ENCODE measurements around the gene MAST1. TPM values are rescaled to one million over a fixed set of nuclear protein-coding genes. Genes with fewer than 3 reads are reported as not detected.

MAST1 gene
- total RNA-seq, 1 donor from 2014 or later: 5.3 TPM

- DNase-seq (ENCODE audit: low spot score, unreplicated experiment): no peak
- Mint-ChIP-seq H3K27me3 (peaks cover 85% of the 10 kb centered on the region), H3K4me1 (ENCODE audit: low read depth) (peaks cover 1% of the 10 kb centered on the region), H3K9me3 (ENCODE audit: low read depth) (no peaks in the 10 kb centered on the region), H3K36me3 (ENCODE audit: insufficient read depth) (no peaks in the 10 kb centered on the region), H3K4me3 (ENCODE audit: low read depth) (peak overlapping the region; percentile 55), H3K27ac (no peak overlapping the region)
- no peak for TF ChIP-seq CTCF (IDR thresholded peaks at IDR 0.05; ENCODE audit: unreplicated experiment)
Measured at GRCh38 chr19:12833418-12833737, 4.9 kb upstream of the MAST1 start.

- Mint-ChIP-seq H3K9me3 (ENCODE audit: low read depth) (no peaks in the 10 kb centered on the region), H3K4me1 (ENCODE audit: low read depth) (peaks cover 1% of the 10 kb centered on the region), H3K4me3 (ENCODE audit: low read depth) (peak overlapping the region; percentile 20), H3K36me3 (ENCODE audit: insufficient read depth) (no peaks in the 10 kb centered on the region), H3K27me3 (peaks cover 82% of the 10 kb centered on the region), H3K27ac (no peak overlapping the region)
- TF ChIP-seq CTCF (IDR thresholded peaks at IDR 0.05; ENCODE audit: unreplicated experiment): no peak
- peak; percentile 23 for DNase-seq (ENCODE audit: low spot score, unreplicated experiment)
Measured at GRCh38 chr19:12833738-12834565, 4.4 kb upstream of the MAST1 start.

- peaks cover 82% of the 10 kb centered on the region for H3K27me3 Mint-ChIP-seq
- no peak for DNase-seq (ENCODE audit: low spot score, unreplicated experiment)
- TF ChIP-seq CTCF (IDR thresholded peaks at IDR 0.05; ENCODE audit: unreplicated experiment): no peak
- H3K4me3 Mint-ChIP-seq (ENCODE audit: low read depth): peak within 1 kb of the TSS; percentile 55
- no peaks in the 10 kb centered on the region for H3K36me3 Mint-ChIP-seq (ENCODE audit: insufficient read depth)
- peaks cover 1% of the 10 kb centered on the region for H3K4me1 Mint-ChIP-seq (ENCODE audit: low read depth)
- H3K27ac Mint-ChIP-seq: no peak within 1 kb of the TSS
- H3K9me3 Mint-ChIP-seq (ENCODE audit: low read depth): no peaks in the 10 kb centered on the region
Measured at GRCh38 chr19:12834566-12834943, 3.8 kb upstream of the MAST1 start, which contains the start of gene RTBDN. Gene RTBDN (minus strand): TSS chr19:12834579. CDS start chr19:12829979, 4,600 bp downstream.

GRCh38 chr19:12834976-12835757, 3.1 kb upstream of the MAST1 start:
- H3K27ac Mint-ChIP-seq: no peak overlapping the region
- H3K4me3 Mint-ChIP-seq (ENCODE audit: low read depth): no peak overlapping the region
- peaks cover 82% of the 10 kb centered on the region for H3K27me3 Mint-ChIP-seq
- TF ChIP-seq CTCF (IDR thresholded peaks at IDR 0.05; ENCODE audit: unreplicated experiment): no peak
- DNase-seq (ENCODE audit: low spot score, unreplicated experiment): no peak
- no peaks in the 10 kb centered on the region for H3K9me3 Mint-ChIP-seq (ENCODE audit: low read depth)
- peaks cover 1% of the 10 kb centered on the region for H3K4me1 Mint-ChIP-seq (ENCODE audit: low read depth)
- H3K36me3 Mint-ChIP-seq (ENCODE audit: insufficient read depth): no peaks in the 10 kb centered on the region

- Mint-ChIP-seq H3K4me1 (ENCODE audit: low read depth) (peaks cover 5% of the 10 kb centered on the region), H3K9me3 (ENCODE audit: low read depth) (no peaks in the 10 kb centered on the region), H3K36me3 (ENCODE audit: insufficient read depth) (no peaks in the 10 kb centered on the region), H3K4me3 (ENCODE audit: low read depth) (peak overlapping the region; percentile 16), H3K27ac (no peak overlapping the region), H3K27me3 (peaks cover 80% of the 10 kb centered on the region)
- no peak for TF ChIP-seq CTCF (IDR thresholded peaks at IDR 0.05; ENCODE audit: unreplicated experiment)
- DNase-seq (ENCODE audit: low spot score, unreplicated experiment): no peak
Measured at GRCh38 chr19:12836529-12836863, 1.8 kb upstream of the MAST1 start.

All from progenitor cell of endocrine pancreas (in vitro differentiated cells).